Measurements from ENCODE around the gene RAB9A. TPM values are rescaled to one million over a fixed set of nuclear protein-coding genes. Genes with fewer than 3 reads are reported as not detected.

RAB9A gene
- total and polyA plus RNA-seq, 7 donors: 11.8 to 73.5 (median 28.6) TPM

GRCh38 chrX:13694983-13695382 lies 6.1 kb downstream of the RAB9A start:
- intact Hi-C loops (cut with DNase I): loop anchor here (5.0 kb wide), 1 partner anchor 38 kb away; no protein-coding TSS in a partner anchor
- peaks cover 0 to 47% (median 29%) of the 10 kb centered on the region in 4 donors for H3K4me1 ChIP-seq

GRCh38 chrX:13695601-13696115 lies 6.7 kb downstream of the RAB9A start:
- intact Hi-C loops (cut with DNase I): no loop called here
- no peaks in the 10 kb centered on the region for H3K27me3 ChIP-seq
- TF ChIP-seq POLR2A (IDR thresholded peaks at IDR 0.05): no peak
- TF ChIP-seq CTCF (IDR thresholded peaks at IDR 0.05): no peak
- no peak for TF ChIP-seq EP300 (IDR thresholded peaks at IDR 0.05)
- no peak for TF ChIP-seq POLR2AphosphoS5 (IDR thresholded peaks at IDR 0.05)
- peaks cover 0 to 46% (median 27%) of the 10 kb centered on the region in 4 donors for H3K4me1 ChIP-seq
- H3K27ac ChIP-seq: no peak overlapping the region
- H3K9me3 ChIP-seq: no peaks in the 10 kb centered on the region
- WGBS, 2 donors: 61 to 82% methylated on average over 4 of the region's 4 CpGs
- no peak for DNase-seq
- no peak overlapping the region for H3K4me3 ChIP-seq
- H3K36me3 ChIP-seq: no peaks in the 10 kb centered on the region

More at GRCh38 chrX:13694983-13695382, 6.1 kb downstream of the RAB9A start:
- TF ChIP-seq POLR2A (IDR thresholded peaks at IDR 0.05) (no peak), CTCF (IDR thresholded peaks at IDR 0.05) (no peak), POLR2AphosphoS5 (IDR thresholded peaks at IDR 0.05) (no peak), EP300 (IDR thresholded peaks at IDR 0.05) (no peak)
- Histone ChIP-seq H3K4me3 (no peak overlapping the region), H3K27ac (peak overlapping the region in 1 of 4 donors; percentile 38), H3K36me3 (no peaks in the 10 kb centered on the region), H3K27me3 (no peaks in the 10 kb centered on the region), H3K9me3 (no peaks in the 10 kb centered on the region)
- 76 to 83% methylated on average over 8 of the region's 8 CpGs for WGBS, 2 donors
- DNase-seq: no peak

- no peak for TF ChIP-seq EP300 (IDR thresholded peaks at IDR 0.05)
- TF ChIP-seq CTCF (IDR thresholded peaks at IDR 0.05): no peak
- TF ChIP-seq POLR2AphosphoS5 (IDR thresholded peaks at IDR 0.05): no peak
- no peak for TF ChIP-seq POLR2A (IDR thresholded peaks at IDR 0.05)
- intact Hi-C loops (cut with DNase I): no loop called here
- no peak overlapping the region for H3K27ac ChIP-seq
- H3K36me3 ChIP-seq: no peaks in the 10 kb centered on the region
- H3K4me1 ChIP-seq: peaks cover 0 to 44% (median 22%) of the 10 kb centered on the region in 4 donors
- 78 to 88% methylated on average over 2 of the region's 2 CpGs for WGBS, 2 donors
- DNase-seq: no peak
- no peak overlapping the region for H3K4me3 ChIP-seq
- H3K9me3 ChIP-seq: no peaks in the 10 kb centered on the region
- H3K27me3 ChIP-seq: no peaks in the 10 kb centered on the region
Measured at GRCh38 chrX:13697455-13697854, 8.5 kb downstream of the RAB9A start.

GRCh38 chrX:13697976-13698375 lies 9.0 kb downstream of the RAB9A start:
- DNase-seq: no peak
- no peaks in the 10 kb centered on the region for H3K36me3 ChIP-seq
- H3K9me3 ChIP-seq: no peaks in the 10 kb centered on the region
- intact Hi-C loops (cut with DNase I): no loop called here
- peaks cover 0 to 43% (median 19%) of the 10 kb centered on the region in 4 donors for H3K4me1 ChIP-seq
- no peak overlapping the region for H3K27ac ChIP-seq
- H3K27me3 ChIP-seq: no peaks in the 10 kb centered on the region
- TF ChIP-seq POLR2A (IDR thresholded peaks at IDR 0.05): no peak
- TF ChIP-seq POLR2AphosphoS5 (IDR thresholded peaks at IDR 0.05): no peak
- TF ChIP-seq CTCF (IDR thresholded peaks at IDR 0.05): no peak
- TF ChIP-seq EP300 (IDR thresholded peaks at IDR 0.05): no peak
- WGBS, 2 donors: 76 to 97% methylated on average over 1 of the region's 1 CpG
- no peak overlapping the region for H3K4me3 ChIP-seq

GRCh38 chrX:13698432-13698831 lies 9.5 kb downstream of the RAB9A start:
- H3K27ac ChIP-seq: no peak overlapping the region
- DNase-seq: no peak
- H3K4me1 ChIP-seq: peaks cover 0 to 44% (median 19%) of the 10 kb centered on the region in 4 donors
- no peaks in the 10 kb centered on the region for H3K27me3 ChIP-seq
- WGBS, 2 donors: 11 to 26% methylated on average over 1 of the region's 1 CpG
- H3K4me3 ChIP-seq: no peak overlapping the region
- intact Hi-C loops (cut with DNase I): no loop called here
- TF ChIP-seq EP300 (IDR thresholded peaks at IDR 0.05): no peak
- TF ChIP-seq POLR2AphosphoS5 (IDR thresholded peaks at IDR 0.05): no peak
- no peaks in the 10 kb centered on the region for H3K36me3 ChIP-seq
- H3K9me3 ChIP-seq: no peaks in the 10 kb centered on the region

All from sigmoid colon (tissue), 7 donors.